Rectal smooth muscle tissue (tissue), 1 donor: ENCODE measurements around the gene SMIM17.
A peak's percentile ranks its signal among the peaks of the same experiment; 100 is the strongest.

Experiments used
- H3K27ac ChIP-seq: one replicate; pipeline ENCODE4 v1.7.0; 2013; ENCODE audit warnings: low read depth, low read length, inconsistent platforms
- H3K27me3 ChIP-seq: one replicate; pipeline ENCODE4 v1.7.0; 2013; ENCODE audit warnings: low read length; ENCODE audit not compliant: control insufficient read depth, insufficient read depth
- H3K36me3 ChIP-seq: one replicate; pipeline ENCODE4 v1.7.0; 2013; ENCODE audit warnings: low read length; ENCODE audit not compliant: control insufficient read depth, insufficient read depth
- H3K4me1 ChIP-seq: one replicate; pipeline ENCODE4 v1.7.0; 2013; ENCODE audit warnings: low read length; ENCODE audit not compliant: control insufficient read depth, insufficient read depth
- H3K4me3 ChIP-seq: one replicate; pipeline ENCODE4 v1.7.0; 2013; ENCODE audit warnings: low read length
- H3K9ac ChIP-seq: one replicate; pipeline ENCODE4 v1.7.0; 2013; ENCODE audit warnings: low read length

The SMIM17 gene

GRCh38 chr19:56617531-56617930, 25.4 kb upstream of the SMIM17 start:
- H3K27ac ChIP-seq = no peak overlapping the region
- peaks cover 23% of the 10 kb centered on the region for H3K36me3 ChIP-seq
- H3K27me3 ChIP-seq = no peaks in the 10 kb centered on the region
- H3K4me3 ChIP-seq = no peak overlapping the region
- no peaks in the 10 kb centered on the region for H3K4me1 ChIP-seq
- H3K9ac ChIP-seq = no peak overlapping the region

- H3K4me1 ChIP-seq = no peaks in the 10 kb centered on the region
- H3K4me3 ChIP-seq = no peak overlapping the region
- H3K27me3 ChIP-seq = no peaks in the 10 kb centered on the region
- no peak overlapping the region for H3K27ac ChIP-seq
- H3K36me3 ChIP-seq = peaks cover 26% of the 10 kb centered on the region
- H3K9ac ChIP-seq = no peak overlapping the region
Measured at GRCh38 chr19:56619121-56619520, 23.8 kb upstream of the SMIM17 start.

GRCh38 chr19:56622374-56622773, 20.6 kb upstream of the SMIM17 start:
- Histone ChIP-seq H3K4me1 (no peaks in the 10 kb centered on the region), H3K27ac (no peak overlapping the region), H3K9ac (no peak overlapping the region), H3K36me3 (peaks cover 31% of the 10 kb centered on the region), H3K27me3 (no peaks in the 10 kb centered on the region), H3K4me3 (no peak overlapping the region)

GRCh38 chr19:56623006-56623405, 20.0 kb upstream of the SMIM17 start:
- no peak overlapping the region for H3K9ac ChIP-seq
- peaks cover 27% of the 10 kb centered on the region for H3K36me3 ChIP-seq
- H3K4me1 ChIP-seq = no peaks in the 10 kb centered on the region
- no peaks in the 10 kb centered on the region for H3K27me3 ChIP-seq
- no peak overlapping the region for H3K27ac ChIP-seq
- H3K4me3 ChIP-seq = no peak overlapping the region

- H3K4me1 ChIP-seq = no peaks in the 10 kb centered on the region
- no peak overlapping the region for H3K27ac ChIP-seq
- H3K27me3 ChIP-seq = no peaks in the 10 kb centered on the region
- no peak overlapping the region for H3K9ac ChIP-seq
- peaks cover 25% of the 10 kb centered on the region for H3K36me3 ChIP-seq
- H3K4me3 ChIP-seq = no peak overlapping the region
Measured at GRCh38 chr19:56625708-56626107, 17.3 kb upstream of the SMIM17 start.

GRCh38 chr19:56633021-56633420, 9.9 kb upstream of the SMIM17 start:
- H3K27ac ChIP-seq = no peak overlapping the region
- no peak overlapping the region for H3K4me3 ChIP-seq
- no peak overlapping the region for H3K9ac ChIP-seq
- no peaks in the 10 kb centered on the region for H3K27me3 ChIP-seq
- no peaks in the 10 kb centered on the region for H3K4me1 ChIP-seq
- no peaks in the 10 kb centered on the region for H3K36me3 ChIP-seq

GRCh38 chr19:56637976-56638555, 4.9 kb upstream of the SMIM17 start:
- Histone ChIP-seq H3K27ac (no peak overlapping the region), H3K4me1 (no peaks in the 10 kb centered on the region), H3K9ac (no peak overlapping the region), H3K36me3 (no peaks in the 10 kb centered on the region), H3K27me3 (no peaks in the 10 kb centered on the region), H3K4me3 (no peak overlapping the region)

GRCh38 chr19:56639217-56639616, 3.7 kb upstream of the SMIM17 start:
- no peak overlapping the region for H3K9ac ChIP-seq
- H3K27me3 ChIP-seq = no peaks in the 10 kb centered on the region
- no peaks in the 10 kb centered on the region for H3K36me3 ChIP-seq
- no peaks in the 10 kb centered on the region for H3K4me1 ChIP-seq
- no peak overlapping the region for H3K27ac ChIP-seq
- H3K4me3 ChIP-seq = no peak overlapping the region

GRCh38 chr19:56643460-56643955, 549 bp downstream of the SMIM17 start:
- Histone ChIP-seq H3K27ac (no peak overlapping the region), H3K27me3 (no peaks in the 10 kb centered on the region), H3K36me3 (no peaks in the 10 kb centered on the region), H3K4me1 (no peaks in the 10 kb centered on the region), H3K4me3 (no peak overlapping the region), H3K9ac (no peak overlapping the region)

- H3K4me3 ChIP-seq = no peak overlapping the region
- no peak overlapping the region for H3K27ac ChIP-seq
- H3K36me3 ChIP-seq = no peaks in the 10 kb centered on the region
- no peaks in the 10 kb centered on the region for H3K4me1 ChIP-seq
- no peaks in the 10 kb centered on the region for H3K27me3 ChIP-seq
- no peak overlapping the region for H3K9ac ChIP-seq
Measured at GRCh38 chr19:56654151-56654550, 11.2 kb downstream of the SMIM17 start.

GRCh38 chr19:56660381-56661107, 17.6 kb downstream of the SMIM17 start:
- no peaks in the 10 kb centered on the region for H3K4me1 ChIP-seq
- H3K9ac ChIP-seq = no peak overlapping the region
- no peaks in the 10 kb centered on the region for H3K27me3 ChIP-seq
- H3K27ac ChIP-seq = no peak overlapping the region
- peaks cover 3% of the 10 kb centered on the region for H3K36me3 ChIP-seq
- H3K4me3 ChIP-seq = peak overlapping the region; percentile 36

GRCh38 chr19:56661248-56661647, 18.3 kb downstream of the SMIM17 start:
- Histone ChIP-seq H3K36me3 (peaks cover 3% of the 10 kb centered on the region), H3K9ac (no peak overlapping the region), H3K27me3 (no peaks in the 10 kb centered on the region), H3K4me3 (no peak overlapping the region), H3K4me1 (no peaks in the 10 kb centered on the region), H3K27ac (no peak overlapping the region)
